GM19035 (cell line): ENCODE results near the gene AURKAIP1.
"Not testable (repeated sequence)": the region's sequence is repeated elsewhere in the genome, so short reads cannot be mapped to it uniquely, and the experiment has no call there.

Experiments
- ATAC-seq: cut with Tn5 transposase; IDR thresholded peaks from one replicate; pipeline ENCODE4 v1.9.1; 2021; ENCODE audit not compliant: unreplicated experiment

Gene AURKAIP1

GRCh38 chr1:1374929-1375662 is at the start of gene AURKAIP1:
TSS of gene AURKAIP1 (minus strand) at chr1:1375207. CDS start at chr1:1374756, 451 bp downstream.
- ATAC-seq = peak; percentile 89

DNA sequence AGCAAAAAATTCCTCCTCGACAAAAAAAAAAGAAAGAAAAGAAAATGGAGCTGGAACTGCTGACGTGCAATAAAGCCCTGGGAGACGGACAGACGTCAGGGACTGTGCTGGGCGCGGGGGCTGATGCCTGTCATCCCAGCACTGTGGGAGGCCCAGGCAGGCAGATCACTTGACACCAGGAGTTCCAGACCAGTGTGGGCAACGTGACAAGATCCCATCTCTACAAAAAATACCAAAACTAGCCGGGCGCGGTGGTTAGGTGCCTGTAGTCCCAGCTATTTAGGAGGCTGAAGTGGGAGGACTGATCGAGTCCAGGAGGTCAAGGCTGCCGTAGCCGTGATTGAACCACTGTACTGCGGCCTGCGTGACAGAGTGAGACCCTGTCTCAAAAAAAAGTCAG is 49.7 kb upstream of the AURKAIP1 start:
- ATAC-seq = no peak

- no peak for ATAC-seq
These were observed 48.2 kb upstream of the AURKAIP1 start for GRCh38 chr1:1423245-1423597.

GRCh38 chr1:1422465-1423244 is 47.6 kb upstream of the AURKAIP1 start:
- ATAC-seq = no peak

GRCh38 chr1:1421907-1422464 is 47.0 kb upstream of the AURKAIP1 start:
- ATAC-seq = no peak

DNA sequence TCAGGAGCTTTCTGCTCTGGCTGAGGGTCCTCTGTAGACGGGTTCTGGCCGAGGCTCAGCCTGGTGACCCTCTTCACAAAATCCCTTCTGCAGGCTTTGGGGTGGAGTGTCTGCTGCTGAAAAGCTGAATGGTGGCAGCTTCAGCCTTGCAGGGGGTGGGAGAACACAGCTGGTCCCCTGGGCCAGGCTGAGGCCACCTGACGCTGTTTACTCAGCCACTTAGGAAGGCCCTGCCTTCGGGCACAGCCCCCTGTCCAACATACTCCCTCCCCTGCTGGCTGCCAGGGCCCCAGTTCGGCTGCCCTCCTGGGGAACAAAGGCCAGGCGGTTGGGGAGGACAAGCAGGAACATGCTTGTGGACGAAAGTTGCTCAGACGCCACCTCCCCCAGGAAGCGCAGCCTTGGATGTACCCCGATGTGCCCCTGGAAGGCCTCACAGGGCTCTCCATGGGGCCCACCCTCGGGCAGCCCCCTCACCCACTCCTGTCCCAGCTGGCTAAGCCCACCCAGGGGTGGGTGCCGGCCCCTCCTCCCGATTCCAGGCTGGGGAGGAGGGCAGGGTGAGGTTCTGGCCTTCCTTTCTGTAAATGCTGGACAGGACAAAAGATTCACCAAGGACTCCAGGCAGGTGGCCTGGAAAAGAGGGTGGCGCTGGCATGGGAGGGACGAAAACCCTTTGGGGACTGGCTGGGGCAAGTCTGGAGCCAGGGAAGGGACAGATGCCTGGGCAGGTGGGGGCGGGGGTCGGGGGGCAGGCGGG is 46.3 kb upstream of the AURKAIP1 start, which contains the start of gene ANKRD65:
TSS of gene ANKRD65 (minus strand) at position 130 of the 760 bp plus-strand sequence. CDS start 271 bp downstream, outside the sequence.
- no peak for ATAC-seq

DNA sequence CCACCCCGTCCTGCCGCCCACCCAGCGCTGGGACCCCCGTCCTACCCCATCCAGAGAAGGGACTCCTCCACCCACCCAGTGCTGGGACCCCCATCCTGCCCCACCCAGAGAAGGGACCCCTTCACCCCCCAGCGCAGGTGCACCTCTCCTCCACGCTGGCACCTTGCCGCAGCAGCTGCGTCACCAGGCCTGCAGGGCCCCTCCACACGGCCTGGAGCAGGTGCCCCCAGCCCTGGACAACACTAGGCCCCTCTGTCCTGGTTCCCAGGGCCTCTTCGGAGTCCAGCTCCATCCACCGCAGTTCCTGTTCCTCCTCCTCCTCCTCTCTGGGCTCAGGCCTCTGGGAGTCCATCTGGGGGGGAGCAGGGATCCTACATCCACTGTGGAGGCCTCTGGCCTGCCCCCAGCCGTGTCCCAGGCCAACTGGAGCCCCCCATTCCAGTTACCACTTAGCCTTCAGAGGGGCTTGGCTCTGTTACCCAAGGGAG is 45.7 kb upstream of the AURKAIP1 start:
- no peak for ATAC-seq

- no peak for ATAC-seq
These were observed 45.0 kb upstream of the AURKAIP1 start for GRCh38 chr1:1419813-1420653.

DNA sequence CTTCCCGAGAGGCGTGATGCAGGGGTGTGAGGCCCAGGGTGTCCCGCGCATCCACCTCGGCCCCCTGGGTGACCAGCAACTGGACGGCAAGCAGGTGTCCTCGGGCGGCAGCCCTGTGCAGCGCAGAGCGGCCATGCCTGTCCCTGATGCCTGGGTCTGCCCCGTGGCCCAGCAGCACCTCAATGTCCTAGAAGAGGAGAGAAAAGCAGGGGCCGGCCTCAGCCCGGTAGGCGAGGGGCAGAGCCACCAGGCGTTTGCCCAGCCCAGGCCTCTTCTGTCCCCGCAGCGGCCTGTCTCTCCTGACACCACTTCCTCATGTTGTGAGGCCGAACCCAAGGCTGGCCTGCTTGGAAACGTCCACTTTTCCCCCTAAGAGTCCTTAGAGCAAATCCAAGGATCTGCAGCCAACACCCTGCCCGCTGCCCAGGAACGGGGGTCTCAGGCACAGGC is 44.4 kb upstream of the AURKAIP1 start:
- ATAC-seq = no peak

- ATAC-seq = no peak
These were observed 43.7 kb upstream of the AURKAIP1 start for GRCh38 chr1:1418464-1419362.

GRCh38 chr1:1417825-1418463 is 42.9 kb upstream of the AURKAIP1 start:
- ATAC-seq = not testable (repeated sequence)

GRCh38 chr1:1417396-1417795 is 42.4 kb upstream of the AURKAIP1 start:
- not testable (repeated sequence) for ATAC-seq

DNA sequence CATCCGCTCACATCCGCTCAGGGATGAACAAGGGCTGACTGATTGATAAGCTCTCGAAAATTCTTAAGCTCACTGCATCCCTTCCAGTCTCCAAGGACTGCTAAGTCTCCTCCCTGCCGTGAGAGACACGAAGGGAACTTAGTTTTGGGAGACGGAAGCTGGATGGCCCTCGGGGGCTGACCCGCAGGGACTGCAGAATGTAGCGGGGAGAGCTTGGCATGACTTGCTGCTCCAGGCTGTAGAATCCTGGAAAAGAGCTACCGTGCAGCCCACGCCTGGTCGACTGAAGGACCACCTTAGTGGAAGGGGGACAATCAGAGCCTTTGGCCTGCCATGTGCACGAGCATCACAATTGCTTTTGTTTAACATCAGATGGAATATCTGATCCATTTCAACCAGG is 40.7 kb upstream of the AURKAIP1 start:
- ATAC-seq = no peak

DNA sequence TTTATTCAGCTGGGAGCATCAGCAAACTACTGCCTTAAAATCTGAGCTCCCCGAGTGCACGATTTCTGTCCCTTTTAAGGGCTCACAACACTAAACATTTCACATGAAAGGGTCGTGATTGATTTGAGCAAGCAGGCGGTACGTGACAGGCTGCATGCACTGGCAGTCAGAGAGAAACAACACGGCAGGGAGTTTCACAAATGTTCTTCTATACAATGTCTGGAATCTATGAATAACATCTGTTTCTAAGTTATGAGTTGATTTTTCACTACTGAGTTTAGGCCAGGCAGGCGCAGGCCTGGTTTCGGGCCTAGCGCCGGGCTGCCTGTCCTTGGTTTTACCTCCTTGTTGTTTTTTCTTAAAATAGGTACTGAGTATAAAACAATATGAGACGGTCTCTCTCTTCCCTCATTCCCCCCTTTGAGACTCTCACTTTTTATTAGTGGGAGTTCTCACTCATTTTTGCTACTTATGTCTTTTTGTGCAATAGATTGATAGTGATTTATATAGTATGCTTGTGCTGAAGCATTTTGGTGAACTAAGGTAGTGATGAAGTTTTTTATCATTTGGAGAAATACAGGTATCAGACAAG is 37.4 kb upstream of the AURKAIP1 start:
- not testable (repeated sequence) for ATAC-seq

- ATAC-seq = no peak
These were observed 36.6 kb upstream of the AURKAIP1 start for GRCh38 chr1:1411626-1412025.

- not testable (repeated sequence) for ATAC-seq
These were observed 35.2 kb upstream of the AURKAIP1 start for GRCh38 chr1:1410238-1410637.

GRCh38 chr1:1407636-1408318 is 32.8 kb upstream of the AURKAIP1 start:
- ATAC-seq = no peak
